OCI-LY3 (cell line): ENCODE results near the gene SNTG2.

Experiments used
- EZH2phosphoT487 ChIP-seq: fragments of 200-600 bp; shearing (Covaris generic); IDR thresholded peaks from 2 replicates; pipeline ENCODE4 v1.6.1; 2018; ENCODE audit warnings: antibody characterized with exemption, mixed run types, low read depth
- TF ChIP-seq, protein P1 (sequence below): fragments of 200-600, 300-600 bp; sonication (generic); IDR thresholded peaks from 2 replicates; pipeline ENCODE4 v1.5.1; 2014; ENCODE audit warnings: antibody characterized with exemption, low read length, low read depth

DNA sequence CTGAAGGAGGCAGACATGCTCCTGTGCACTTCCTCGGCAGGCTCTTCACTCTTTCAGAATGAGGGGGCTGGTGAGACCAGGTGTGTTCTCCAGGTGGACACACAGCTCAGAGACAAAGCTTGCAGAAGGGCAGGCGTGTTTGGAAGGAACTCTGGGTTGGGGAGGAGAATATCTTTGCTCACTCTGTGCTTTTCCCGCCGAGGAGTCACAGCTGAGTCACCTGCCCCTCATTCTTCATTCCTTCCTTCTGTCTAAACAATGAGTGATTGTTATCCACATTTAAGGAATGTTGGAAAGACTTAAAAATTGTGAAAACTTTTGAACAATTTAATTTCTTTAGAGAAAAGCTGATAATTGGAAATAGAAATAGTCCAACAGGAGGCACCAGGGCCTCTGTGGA is 336.3 kb downstream of the SNTG2 start:
- TF ChIP-seq, protein P1, sequence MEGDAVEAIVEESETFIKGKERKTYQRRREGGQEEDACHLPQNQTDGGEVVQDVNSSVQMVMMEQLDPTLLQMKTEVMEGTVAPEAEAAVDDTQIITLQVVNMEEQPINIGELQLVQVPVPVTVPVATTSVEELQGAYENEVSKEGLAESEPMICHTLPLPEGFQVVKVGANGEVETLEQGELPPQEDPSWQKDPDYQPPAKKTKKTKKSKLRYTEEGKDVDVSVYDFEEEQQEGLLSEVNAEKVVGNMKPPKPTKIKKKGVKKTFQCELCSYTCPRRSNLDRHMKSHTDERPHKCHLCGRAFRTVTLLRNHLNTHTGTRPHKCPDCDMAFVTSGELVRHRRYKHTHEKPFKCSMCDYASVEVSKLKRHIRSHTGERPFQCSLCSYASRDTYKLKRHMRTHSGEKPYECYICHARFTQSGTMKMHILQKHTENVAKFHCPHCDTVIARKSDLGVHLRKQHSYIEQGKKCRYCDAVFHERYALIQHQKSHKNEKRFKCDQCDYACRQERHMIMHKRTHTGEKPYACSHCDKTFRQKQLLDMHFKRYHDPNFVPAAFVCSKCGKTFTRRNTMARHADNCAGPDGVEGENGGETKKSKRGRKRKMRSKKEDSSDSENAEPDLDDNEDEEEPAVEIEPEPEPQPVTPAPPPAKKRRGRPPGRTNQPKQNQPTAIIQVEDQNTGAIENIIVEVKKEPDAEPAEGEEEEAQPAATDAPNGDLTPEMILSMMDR = no peak
- TF ChIP-seq EZH2phosphoT487 = no peak
